HepG2 (cell line): ENCODE results near the gene PNPLA8.

Experiments used
- KMT2A ChIP-seq: sonication (generic); formaldehyde crosslinking; IDR thresholded peaks from 2 replicates; pipeline ENCODE4 v1.4.0; 2020; ENCODE audit warnings: missing genetic modification reagents
- POLR2AphosphoS5 ChIP-seq: IDR thresholded peaks from 2 replicates; pipeline ENCODE4 v1.6.1; 2012; ENCODE audit warnings: low read depth, low read length
- TBX3 ChIP-seq: fragments of 450-650 bp; IDR thresholded peaks from 2 replicates; pipeline ENCODE4 v1.6.1; 2017; ENCODE audit warnings: antibody characterized with exemption, mild to moderate bottlenecking, inconsistent platforms, borderline replicate concordance
- ZNF138 ChIP-seq: sonication (generic); formaldehyde crosslinking; IDR thresholded peaks from 2 replicates; pipeline ENCODE4 v1.5.0; 2020; ENCODE audit warnings: mild to moderate bottlenecking, low read depth, missing genetic modification reagents
- ZNF350 ChIP-seq: sonication (generic); formaldehyde crosslinking; IDR thresholded peaks from 2 replicates; pipeline ENCODE4 v1.4.0; 2020; ENCODE audit warnings: mild to moderate bottlenecking, low read depth, missing genetic modification reagents, borderline replicate concordance
- TF ChIP-seq, protein P1 (sequence below), 2 experiments: fragments of 450-650 bp in 1 of 2; sonication (generic) in 1 of 2; formaldehyde crosslinking in 1 of 2; IDR thresholded peaks; 2 replicates each; pipeline versions ENCODE4 v1.6.1 to v1.8.0; 2016 to 2022; ENCODE audit warnings: antibody characterized with exemption in 1 of 2, mild to moderate bottlenecking in 1 of 2, missing genetic modification reagents in 1 of 2

DNA sequence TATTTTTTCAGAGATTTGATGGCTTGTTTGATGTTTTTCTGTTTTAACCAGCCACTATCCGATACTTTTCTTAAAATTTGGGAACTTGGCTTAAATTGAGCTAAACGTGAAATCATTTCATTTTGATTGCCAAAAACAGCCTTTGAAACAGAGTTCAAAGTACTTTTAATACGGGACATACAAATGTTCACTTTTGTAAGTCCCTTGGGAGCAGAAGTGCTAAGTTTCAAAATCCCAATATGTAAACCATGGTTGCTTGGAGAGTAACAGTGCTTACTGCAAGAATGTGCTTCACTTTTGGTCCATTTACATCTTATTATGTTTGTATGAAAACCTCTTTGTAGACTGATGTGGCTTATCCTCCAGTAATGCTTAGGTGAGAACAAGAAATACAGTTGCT is 10.9 kb downstream of the PNPLA8 start:
- TF ChIP-seq ZNF350 (no peak), ZNF138 (CRISPR knock-in tag) (no peak), POLR2AphosphoS5 (no peak), TBX3 (no peak), KMT2A (CRISPR knock-in tag) (no peak)
- TF ChIP-seq, protein P1, sequence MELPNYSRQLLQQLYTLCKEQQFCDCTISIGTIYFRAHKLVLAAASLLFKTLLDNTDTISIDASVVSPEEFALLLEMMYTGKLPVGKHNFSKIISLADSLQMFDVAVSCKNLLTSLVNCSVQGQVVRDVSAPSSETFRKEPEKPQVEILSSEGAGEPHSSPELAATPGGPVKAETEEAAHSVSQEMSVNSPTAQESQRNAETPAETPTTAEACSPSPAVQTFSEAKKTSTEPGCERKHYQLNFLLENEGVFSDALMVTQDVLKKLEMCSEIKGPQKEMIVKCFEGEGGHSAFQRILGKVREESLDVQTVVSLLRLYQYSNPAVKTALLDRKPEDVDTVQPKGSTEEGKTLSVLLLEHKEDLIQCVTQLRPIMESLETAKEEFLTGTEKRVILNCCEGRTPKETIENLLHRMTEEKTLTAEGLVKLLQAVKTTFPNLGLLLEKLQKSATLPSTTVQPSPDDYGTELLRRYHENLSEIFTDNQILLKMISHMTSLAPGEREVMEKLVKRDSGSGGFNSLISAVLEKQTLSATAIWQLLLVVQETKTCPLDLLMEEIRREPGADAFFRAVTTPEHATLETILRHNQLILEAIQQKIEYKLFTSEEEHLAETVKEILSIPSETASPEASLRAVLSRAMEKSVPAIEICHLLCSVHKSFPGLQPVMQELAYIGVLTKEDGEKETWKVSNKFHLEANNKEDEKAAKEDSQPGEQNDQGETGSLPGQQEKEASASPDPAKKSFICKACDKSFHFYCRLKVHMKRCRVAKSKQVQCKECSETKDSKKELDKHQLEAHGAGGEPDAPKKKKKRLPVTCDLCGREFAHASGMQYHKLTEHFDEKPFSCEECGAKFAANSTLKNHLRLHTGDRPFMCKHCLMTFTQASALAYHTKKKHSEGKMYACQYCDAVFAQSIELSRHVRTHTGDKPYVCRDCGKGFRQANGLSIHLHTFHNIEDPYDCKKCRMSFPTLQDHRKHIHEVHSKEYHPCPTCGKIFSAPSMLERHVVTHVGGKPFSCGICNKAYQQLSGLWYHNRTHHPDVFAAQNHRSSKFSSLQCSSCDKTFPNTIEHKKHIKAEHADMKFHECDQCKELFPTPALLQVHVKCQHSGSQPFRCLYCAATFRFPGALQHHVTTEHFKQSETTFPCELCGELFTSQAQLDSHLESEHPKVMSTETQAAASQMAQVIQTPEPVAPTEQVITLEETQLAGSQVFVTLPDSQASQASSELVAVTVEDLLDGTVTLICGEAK (IDR thresholded peaks at IDR 0.05): no peak
- TF ChIP-seq, protein P1 (CRISPR knock-in tag; IDR thresholded peaks at IDR 0.05): no peak
